ENCODE measurements around the gene SELENOI.

SELENOI gene

DNA sequence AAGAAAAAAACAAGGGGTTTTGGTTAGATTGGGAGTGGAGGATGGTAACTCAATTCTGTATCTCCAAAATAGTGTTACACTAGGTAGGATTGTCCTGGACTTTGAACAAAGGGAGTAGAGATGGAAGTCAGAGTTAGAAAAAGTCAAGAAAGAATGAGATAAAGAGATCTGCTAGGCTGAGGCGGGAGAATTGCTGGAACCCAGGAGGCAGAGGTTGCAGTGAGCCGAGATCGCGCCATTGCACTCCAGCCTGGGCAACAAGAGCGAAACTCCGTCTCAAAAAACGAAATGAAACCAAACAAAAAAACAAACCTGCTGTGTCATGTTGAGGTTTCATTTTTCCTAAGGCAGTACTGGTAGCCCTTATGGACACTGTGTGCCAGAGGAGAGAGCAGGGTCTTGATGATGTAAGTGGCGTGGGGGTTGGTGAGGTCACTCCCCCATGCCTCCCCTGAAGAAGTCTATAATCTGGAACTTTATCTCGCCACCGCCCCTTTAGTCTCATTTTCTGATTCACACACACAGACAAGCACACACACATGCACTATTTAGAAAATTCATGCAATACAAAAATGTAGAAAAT is 66.2 kb downstream of the SELENOI start:
- DNase-seq: no peak

DNA sequence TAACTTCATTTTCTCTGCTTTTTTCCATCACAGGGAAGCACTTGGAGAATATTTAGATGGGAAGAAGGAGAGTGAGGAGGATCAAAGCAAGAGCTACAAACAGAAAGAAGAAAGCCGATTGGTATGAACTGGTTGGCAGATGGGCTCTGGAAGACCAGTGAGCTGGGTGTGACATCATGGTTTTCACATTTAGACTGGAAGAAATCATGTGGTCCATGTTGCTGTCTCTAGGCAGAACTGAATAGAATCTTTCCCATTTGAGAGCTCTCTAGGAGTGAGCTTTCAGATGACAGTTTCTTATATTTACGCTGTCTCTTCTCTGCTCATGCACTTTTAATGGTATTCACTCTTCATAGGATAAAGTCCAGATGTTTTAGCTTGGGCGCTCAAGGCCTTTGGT is 68.4 kb downstream of the SELENOI start:
- DNase-seq: no peak

DNA sequence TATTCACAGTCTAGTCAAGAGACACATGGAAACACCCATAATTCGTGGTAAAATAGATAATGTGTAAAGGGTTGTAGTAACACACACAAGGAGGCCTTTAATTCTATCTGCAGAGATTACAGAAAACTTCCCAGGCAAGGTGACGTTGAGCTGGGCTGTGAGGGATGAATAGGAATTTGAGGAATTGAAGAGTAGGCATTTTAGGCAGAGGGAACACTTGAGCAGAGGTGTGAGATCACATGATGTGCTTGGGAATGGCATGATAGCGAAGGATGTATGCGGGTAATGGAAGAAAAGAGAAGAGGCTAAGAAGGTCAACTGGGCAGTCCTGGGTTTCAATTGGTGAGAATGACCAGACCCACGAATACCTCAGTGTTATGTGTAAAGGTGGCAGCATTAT is 76.0 kb downstream of the SELENOI start:
- no peak for DNase-seq

DNA sequence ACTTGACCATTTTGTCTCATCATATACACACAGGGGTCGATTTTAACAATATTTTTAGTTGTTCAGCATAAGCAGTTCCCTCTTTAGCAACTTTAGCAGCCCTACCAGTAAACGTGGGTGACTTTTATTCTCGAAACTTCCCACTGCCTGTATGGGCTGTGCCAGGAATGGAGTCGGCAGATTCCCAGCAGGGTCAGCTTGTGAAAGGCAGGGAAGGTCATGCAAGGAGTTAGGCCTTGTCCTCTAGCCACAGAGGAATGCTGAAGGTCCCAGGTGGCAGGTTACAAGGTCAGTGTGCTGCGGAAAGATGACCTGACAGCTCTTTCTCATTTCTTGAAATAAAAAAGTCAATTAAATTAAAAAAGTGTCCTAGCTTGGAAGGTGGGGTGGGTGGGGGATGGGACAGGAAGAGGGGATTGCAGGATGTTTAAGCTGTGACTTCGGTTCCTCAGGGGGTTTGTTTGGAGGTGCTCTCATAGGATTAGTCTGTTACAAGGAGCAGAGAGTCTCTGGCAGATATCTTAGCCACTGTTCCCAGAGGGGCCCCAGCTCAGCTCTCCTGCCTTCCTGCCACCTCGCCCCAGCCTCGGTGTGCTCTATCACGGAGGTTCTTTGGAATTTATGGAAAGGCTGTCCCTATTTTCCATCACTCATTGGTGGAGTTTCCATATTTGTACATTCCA is 77.1 kb downstream of the SELENOI start:
- no peak for DNase-seq

DNA sequence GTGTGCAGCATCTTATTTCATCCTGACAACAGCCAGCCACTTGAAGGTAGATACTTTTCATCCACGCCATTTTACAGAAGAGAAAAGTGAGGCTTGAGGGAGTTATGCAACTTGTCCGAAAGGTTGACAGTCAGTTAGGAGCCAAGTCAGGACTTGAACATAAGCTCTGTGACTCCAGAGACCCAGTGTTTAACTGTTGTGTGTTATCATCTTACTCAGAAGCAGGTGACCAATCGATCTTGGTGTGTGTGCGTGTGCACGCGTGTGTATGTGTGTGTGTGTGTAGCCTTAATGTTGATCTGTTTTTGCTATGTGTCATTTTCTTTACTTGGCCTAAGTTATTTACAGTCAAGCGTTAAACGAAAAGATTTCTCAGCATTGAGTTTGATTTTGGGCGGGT is 77.8 kb downstream of the SELENOI start:
- DNase-seq: no peak

DNA sequence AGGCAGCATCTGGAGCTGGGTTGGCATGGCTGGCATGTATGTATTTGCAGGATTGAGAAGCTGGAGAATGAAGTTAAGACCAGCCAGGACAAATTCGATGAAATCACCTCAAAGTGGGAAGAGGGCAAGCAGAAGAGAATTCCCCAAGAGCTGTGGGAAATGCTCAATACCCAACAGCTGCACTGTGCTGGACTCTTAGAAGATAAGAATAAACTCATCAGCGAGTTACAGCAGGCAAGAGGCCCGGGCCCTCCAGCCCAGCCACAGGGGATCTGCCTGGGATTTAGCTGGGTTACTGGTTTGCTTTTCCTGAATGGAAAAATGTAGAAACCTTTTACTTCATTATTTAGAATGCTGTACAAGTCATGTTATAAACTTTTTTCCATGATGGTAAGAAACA is 78.3 kb downstream of the SELENOI start:
- DNase-seq: no peak

DNA sequence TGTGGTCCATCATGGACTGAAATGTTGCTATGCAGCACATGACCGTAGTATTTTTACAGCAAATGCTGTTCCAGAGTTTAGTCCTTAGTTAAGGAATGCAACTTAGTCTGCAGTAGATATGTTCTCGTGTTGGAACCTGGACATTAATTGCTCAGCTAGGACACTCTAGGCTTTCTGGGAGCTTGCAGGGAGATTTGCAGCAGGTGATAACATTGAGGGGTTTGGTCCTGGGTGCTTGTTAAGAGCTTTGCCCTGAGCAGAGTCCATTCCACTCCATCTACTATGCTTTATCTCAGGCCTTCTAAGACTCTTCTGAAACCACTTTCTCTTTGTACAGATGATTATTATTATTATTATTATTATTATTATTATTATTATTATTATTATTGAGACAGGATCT is 82.9 kb downstream of the SELENOI start:
- no peak for DNase-seq

DNA sequence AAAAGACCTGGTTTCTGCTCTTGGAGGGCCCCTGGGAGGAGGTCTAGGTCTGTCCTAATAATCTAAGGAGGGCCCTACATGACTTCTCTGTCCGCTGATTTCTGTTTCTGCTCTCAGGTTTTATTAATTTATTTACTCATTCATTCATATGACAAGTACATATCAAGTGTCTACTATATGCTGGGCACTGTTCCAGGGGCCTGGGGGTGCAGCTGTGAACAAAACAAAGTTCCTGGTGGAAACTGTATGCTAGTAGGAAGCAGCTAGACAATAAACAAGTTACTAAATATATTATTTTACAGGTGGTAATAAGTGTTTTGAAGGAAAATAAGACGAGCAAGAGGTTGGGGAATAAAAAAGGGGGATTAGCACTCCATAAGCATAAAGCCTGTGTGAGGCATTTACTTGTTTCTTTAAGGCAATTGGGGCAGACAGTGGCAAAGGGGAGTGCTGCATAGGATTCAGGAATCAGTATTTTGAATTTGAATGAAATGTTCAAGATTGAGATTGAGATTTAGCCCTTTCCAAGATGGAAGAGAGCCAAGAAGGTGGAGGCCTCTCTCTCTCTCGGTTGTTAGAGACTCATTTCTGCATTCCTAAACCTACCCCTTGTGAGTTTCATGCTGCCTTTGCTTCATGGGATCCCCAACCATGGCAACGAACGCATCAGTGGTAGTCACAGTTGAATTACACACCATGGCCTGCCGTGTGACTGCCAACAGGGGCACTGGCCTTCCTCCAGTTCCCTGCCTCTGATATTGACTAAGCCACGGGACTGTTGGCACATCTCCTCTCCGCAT is 84.0 kb downstream of the SELENOI start:
- no peak for DNase-seq

DNA sequence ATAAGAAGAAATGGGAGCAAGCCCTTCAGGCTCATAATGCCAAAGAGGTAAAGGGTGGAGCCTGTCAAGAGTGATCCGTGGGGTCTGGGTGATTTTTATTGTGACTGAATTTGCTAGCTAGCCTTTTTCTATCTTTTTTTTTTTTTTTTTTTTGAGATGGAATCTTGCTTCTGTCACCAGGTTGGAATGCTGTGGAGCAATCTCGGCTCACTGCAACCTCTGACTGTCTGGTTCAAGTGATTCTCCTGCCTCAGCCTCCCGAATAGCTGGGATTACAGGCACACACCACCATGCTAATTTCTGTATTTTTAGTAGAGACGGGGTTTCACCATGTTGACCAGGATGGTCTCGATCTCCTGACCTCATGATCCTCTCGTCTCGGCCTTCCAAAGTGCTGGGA is 84.9 kb downstream of the SELENOI start:
- DNase-seq: no peak

DNA sequence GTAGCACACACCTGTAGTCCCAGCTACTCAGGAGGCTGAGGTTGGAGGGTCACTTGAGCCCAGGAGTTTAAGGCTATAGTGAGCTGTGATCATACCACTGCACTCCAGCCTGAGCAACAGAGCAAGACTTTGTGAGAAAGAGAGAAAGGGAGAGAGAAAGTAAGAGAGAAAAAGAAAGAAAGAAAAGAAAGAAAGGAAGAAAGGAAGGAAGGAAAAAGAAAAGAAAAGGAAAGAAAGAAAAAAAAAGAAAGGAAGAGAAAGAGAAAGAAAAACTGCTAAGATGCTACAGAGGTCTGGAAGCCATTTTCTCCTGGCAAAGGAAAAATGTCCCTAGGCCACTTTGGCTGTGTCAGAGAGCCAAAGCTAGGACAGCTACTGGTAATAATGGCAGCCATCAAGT is 86.4 kb downstream of the SELENOI start:
- no peak for DNase-seq

DNA sequence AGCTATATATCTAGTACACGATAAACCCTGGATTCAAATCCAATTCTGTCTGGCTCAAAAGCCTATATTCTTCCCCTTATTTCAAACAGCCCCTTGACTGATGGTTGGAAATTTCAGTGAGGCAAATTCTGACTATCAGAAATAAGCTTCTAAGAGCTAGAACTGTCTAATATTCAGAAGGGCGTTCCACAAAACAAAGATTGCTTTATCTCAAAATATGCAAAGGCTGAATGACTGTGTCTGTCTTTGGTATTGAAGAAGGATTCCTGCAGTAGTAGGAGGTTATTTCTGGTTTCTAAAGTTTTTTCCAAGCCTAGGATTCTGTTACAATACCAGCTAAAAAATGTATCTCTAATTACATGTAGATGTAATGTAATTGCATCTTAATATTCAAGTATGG is 86.9 kb downstream of the SELENOI start:
- no peak for DNase-seq

DNA sequence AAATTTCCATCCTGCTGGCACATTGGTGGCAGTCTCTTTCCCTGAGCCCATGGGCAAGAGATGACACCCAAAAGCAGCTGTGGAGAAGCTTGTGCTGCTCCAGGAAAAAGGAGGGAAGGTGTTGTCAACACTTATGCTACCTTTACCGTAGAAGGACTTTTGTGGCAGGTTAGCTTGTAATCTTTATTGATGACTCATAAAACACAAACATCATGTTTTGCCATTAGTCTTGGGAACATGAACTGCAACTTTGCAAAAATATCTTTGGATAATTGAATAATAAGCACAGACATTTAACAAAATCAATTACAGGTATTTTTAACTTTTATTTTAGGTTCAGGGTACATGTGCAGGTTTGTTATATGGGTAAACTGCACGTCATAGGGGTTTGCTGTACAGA is 89.2 kb downstream of the SELENOI start:
- no peak for DNase-seq

DNA sequence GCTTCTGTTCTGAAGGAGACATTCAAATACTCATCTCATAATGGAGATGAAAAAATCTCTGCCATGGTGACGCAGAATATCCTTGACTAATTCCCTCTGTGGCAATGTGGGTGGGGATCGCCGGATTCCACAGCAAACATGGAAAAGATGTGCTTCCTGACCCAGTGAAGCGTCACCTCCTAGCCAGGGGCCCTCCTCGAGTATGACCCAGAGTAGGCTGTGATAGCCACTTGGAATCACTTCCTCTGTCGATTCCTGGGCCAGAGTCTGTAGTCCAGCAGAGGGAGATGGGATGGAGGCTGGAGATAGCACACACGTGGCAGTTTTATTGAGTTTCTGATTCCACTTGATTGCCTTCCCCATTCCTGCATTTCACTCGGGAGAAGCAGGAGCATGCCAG is 92.6 kb downstream of the SELENOI start:
- no peak for DNase-seq

DNA sequence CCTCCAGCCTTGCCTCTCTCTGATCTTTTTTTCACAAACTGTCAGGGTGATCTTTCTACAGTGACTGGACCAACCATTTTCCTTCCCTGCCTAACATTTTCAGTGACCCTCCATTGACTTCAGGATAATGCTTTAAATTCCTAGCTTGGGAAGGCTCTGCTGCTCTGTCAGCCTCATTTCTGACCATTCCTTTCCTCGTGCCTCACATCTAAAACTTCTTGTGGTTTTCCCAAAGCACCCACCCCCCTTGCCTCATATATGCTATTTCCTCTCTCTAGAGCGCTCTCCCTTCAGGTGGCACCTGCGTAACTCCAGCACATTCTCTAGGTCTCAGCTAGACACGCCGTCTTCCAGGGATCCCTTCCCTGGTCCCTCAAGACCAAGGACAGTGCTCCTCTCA is 93.0 kb downstream of the SELENOI start:
- DNase-seq: no peak

DNA sequence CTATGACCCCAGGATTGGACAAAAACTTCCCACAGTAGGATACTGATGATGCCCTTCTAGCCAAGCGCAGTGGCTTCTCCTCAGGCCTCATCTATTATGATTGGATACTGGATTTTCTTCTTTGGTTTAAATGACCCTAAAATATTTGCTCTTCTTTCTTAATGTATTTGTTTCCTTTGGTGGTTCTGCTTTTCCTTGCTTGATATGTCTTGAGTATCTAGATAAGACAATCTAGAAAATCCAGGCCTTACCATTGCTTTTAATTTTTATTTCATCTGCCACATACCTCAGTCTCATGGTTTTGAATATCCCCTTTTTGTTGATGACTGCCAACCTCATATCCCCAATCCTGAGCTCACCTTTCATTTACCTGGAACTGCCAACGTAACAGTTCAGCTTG is 96.4 kb downstream of the SELENOI start:
- no peak for DNase-seq

DNA sequence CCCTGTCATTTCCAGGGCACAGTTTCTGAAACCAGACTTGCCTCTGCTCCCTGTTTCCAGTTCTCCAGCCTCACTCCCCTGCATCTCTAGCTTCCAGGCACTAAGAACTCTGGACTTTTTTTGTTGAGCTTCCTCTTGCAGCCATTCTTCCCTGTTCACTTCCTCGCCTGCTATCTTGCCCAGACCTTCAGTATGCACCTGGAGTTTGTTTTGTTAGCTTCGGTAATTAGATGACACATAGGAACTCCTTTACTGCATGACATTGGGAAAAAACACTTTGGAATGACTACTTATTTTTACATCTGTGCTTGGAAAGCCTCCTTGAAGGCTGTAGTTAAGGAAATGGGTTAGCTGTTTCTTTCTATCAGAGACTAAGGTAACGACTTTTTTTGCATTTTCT is 96.8 kb downstream of the SELENOI start:
- DNase-seq: no peak

DNA sequence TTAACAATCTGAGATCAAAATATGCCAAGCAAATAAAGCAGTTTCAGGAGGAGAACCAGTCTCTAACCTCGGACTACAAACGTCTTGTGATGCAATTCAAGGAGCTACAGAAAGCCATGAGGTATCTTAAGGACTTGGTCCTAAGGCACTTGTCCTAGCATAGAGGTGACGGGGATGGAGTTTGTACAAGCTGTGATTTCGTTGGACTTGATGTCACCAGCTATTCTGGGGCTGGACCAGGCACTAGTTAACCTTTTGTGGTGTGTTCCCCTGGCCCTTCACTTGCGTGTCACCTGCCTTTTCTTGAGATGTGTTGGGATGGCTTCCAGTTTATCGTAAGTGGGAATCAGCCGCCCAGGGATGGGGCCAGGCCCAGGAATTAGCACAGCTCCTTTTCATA is 98.3 kb downstream of the SELENOI start:
- no peak for DNase-seq

All from activated naive CD4-positive, alpha-beta T cell (primary cell).